ENCODE measurements around the gene RAP2A.

- TF ChIP-seq CTCF (IDR thresholded peaks at IDR 0.05; ENCODE audit: borderline replicate concordance, extremely low read depth, low read length, poor library complexity, severe bottlenecking) (no peak), EZH2 (IDR thresholded peaks at IDR 0.05; ENCODE audit: borderline replicate concordance, low read depth, low read length, severe bottlenecking) (no peak)
Observed at GRCh38 chr13:97390941-97391600, 42.9 kb upstream of the RAP2A start.

All from DND-41 (cell line).